Parathyroid adenoma (tissue), 2 donors: ENCODE results near the gene EHBP1L1.
A peak's percentile ranks its signal among the peaks of the same experiment; 100 is the strongest.

Source experiments
- H2AFZ ChIP-seq: fragments of 300-600 bp; sonication (generic); one replicate; pipeline ENCODE4 v1.7.0; 2017; ENCODE audit warnings: antibody characterized with exemption, mild to moderate bottlenecking
- H3K27ac ChIP-seq: fragments of 300-600 bp; sonication (generic); one replicate; pipeline ENCODE4 v1.7.0; 2017
- H3K27me3 ChIP-seq: fragments of 300-600 bp; sonication (generic); one replicate; pipeline ENCODE4 v1.7.0; 2017; ENCODE audit warnings: low read length; ENCODE audit not compliant: control insufficient read depth, insufficient read depth
- H3K36me3 ChIP-seq: fragments of 300-600 bp; sonication (generic); one replicate; pipeline ENCODE4 v1.7.0; 2017; ENCODE audit warnings: low read length; ENCODE audit not compliant: control insufficient read depth, insufficient read depth
- H3K4me1 ChIP-seq: fragments of 300-600 bp; sonication (generic); one replicate; pipeline ENCODE4 v1.7.0; 2017; ENCODE audit warnings: control low read depth
- H3K4me2 ChIP-seq: fragments of 300-600 bp; sonication (generic); one replicate; pipeline ENCODE4 v1.7.0; 2017; ENCODE audit warnings: low read length
- H3K4me3 ChIP-seq: fragments of 300-600 bp; sonication (generic); one replicate; pipeline ENCODE4 v1.7.0; 2017; ENCODE audit warnings: low read depth, low read length
- H3K79me2 ChIP-seq: fragments of 300-600 bp; sonication (generic); one replicate; pipeline ENCODE4 v1.7.0; 2017; ENCODE audit warnings: control low read depth
- H3K9ac ChIP-seq: fragments of 300-600 bp; sonication (generic); one replicate; pipeline ENCODE4 v1.7.0; 2017; ENCODE audit warnings: mild to moderate bottlenecking
- H3K9me3 ChIP-seq: fragments of 300-600 bp; sonication (generic); one replicate; pipeline ENCODE4 v1.7.0; 2017; ENCODE audit warnings: low read length; ENCODE audit not compliant: control insufficient read depth
- TF ChIP-seq, protein P1 (sequence below): fragments of 300-600 bp; sonication (generic); IDR thresholded peaks from one replicate; pipeline ENCODE4 v1.7.0; 2017; ENCODE audit warnings: antibody characterized with exemption, mild to moderate bottlenecking
- donor health status: primary hyperparathyroidism.

EHBP1L1 gene

DNA sequence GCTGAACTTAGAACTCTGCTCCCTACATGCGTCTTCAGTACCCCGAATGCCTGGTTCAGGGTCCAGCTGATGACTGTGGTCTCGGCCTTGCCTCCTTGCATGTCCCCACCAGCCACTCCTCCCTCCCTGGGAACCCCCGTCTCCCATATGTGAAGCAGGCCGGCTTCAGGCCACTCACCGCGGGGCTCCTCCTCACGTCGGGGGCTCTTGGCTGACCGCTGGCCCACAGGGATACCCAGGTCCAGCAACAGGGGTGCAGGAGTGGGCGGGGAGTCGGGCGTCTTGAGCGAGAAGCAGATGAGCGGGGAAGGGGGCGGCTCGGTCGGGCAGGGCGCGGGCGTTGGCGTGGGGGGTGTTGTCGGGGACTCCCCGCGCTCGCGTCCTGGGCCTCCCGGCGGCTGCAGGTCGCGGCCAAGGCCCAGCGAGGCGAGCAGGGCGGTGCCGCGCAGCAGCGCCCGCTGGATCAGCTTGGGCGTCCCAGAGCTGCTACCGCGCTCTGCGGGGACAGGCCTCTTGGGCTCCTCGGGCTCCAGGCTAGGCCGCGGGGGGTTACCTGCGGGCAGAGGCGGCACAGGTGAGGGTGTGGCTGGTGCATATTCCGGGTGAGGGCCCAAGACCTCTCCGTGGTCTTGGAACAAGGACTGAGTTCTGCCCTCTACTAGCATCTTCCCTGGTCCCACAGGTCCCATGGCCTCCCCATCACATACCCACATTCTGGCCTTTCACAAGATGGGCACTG is 23.5 kb downstream of the EHBP1L1 start:
- Histone ChIP-seq H2AFZ (no peak overlapping the region), H3K9me3 (no peaks in the 10 kb centered on the region), H3K4me2 (no peak overlapping the region), H3K27ac (no peak overlapping the region), H3K4me1 (no peaks in the 10 kb centered on the region), H3K27me3 (no peaks in the 10 kb centered on the region), H3K79me2 (no peaks in the 10 kb centered on the region), H3K4me3 (no peak overlapping the region), H3K9ac (no peak overlapping the region), H3K36me3 (no peaks in the 10 kb centered on the region)
- TF ChIP-seq, protein P1, sequence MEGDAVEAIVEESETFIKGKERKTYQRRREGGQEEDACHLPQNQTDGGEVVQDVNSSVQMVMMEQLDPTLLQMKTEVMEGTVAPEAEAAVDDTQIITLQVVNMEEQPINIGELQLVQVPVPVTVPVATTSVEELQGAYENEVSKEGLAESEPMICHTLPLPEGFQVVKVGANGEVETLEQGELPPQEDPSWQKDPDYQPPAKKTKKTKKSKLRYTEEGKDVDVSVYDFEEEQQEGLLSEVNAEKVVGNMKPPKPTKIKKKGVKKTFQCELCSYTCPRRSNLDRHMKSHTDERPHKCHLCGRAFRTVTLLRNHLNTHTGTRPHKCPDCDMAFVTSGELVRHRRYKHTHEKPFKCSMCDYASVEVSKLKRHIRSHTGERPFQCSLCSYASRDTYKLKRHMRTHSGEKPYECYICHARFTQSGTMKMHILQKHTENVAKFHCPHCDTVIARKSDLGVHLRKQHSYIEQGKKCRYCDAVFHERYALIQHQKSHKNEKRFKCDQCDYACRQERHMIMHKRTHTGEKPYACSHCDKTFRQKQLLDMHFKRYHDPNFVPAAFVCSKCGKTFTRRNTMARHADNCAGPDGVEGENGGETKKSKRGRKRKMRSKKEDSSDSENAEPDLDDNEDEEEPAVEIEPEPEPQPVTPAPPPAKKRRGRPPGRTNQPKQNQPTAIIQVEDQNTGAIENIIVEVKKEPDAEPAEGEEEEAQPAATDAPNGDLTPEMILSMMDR: no peak

DNA sequence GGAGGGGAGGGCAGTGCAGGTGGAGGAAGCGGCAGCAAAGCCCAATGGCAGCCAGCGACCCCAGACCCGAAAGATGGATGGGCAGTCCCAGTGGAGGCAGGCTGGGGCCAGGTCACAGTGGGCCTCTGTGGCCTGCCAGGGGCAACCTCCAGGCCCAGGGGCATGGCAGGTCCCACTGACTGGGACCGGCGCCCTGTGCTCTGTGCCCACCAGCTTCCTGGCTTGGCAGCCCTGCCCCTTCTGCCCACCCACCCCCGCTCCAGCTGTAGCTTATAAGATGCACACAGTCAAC is 24.0 kb downstream of the EHBP1L1 start:
- Histone ChIP-seq H3K4me3 (no peak overlapping the region), H3K4me2 (no peak overlapping the region), H3K27me3 (no peaks in the 10 kb centered on the region), H3K36me3 (no peaks in the 10 kb centered on the region), H3K9ac (no peak overlapping the region), H3K79me2 (no peaks in the 10 kb centered on the region), H2AFZ (no peak overlapping the region), H3K27ac (no peak overlapping the region), H3K9me3 (no peaks in the 10 kb centered on the region), H3K4me1 (no peaks in the 10 kb centered on the region)
- TF ChIP-seq, protein P1: no peak

DNA sequence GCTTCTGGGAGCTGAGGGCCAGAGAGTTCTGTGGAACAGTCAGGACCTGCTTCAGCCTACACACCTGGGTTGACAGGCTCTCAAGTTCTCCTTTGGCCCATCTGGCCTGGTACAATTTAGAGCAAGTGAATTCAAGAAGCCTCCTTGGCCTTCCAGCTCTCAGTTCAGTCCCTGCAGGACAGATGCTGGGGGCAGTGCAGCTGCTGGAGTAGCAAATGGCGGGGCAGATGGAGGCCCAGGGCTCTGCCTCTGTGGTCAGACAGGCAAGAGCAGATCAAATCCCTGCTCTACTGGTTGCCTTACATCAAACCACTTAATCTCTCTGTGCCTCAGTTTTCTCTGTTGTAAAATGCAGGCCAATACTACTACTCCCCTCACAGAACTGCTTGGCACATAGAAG is 28.4 kb downstream of the EHBP1L1 start:
- Histone ChIP-seq H3K4me2 (no peak overlapping the region), H3K27ac (no peak overlapping the region), H3K4me3 (no peak overlapping the region), H3K79me2 (no peaks in the 10 kb centered on the region), H3K4me1 (no peaks in the 10 kb centered on the region), H3K27me3 (no peaks in the 10 kb centered on the region), H3K9me3 (no peaks in the 10 kb centered on the region), H2AFZ (no peak overlapping the region), H3K36me3 (no peaks in the 10 kb centered on the region), H3K9ac (no peak overlapping the region)
- TF ChIP-seq, protein P1: no peak

DNA sequence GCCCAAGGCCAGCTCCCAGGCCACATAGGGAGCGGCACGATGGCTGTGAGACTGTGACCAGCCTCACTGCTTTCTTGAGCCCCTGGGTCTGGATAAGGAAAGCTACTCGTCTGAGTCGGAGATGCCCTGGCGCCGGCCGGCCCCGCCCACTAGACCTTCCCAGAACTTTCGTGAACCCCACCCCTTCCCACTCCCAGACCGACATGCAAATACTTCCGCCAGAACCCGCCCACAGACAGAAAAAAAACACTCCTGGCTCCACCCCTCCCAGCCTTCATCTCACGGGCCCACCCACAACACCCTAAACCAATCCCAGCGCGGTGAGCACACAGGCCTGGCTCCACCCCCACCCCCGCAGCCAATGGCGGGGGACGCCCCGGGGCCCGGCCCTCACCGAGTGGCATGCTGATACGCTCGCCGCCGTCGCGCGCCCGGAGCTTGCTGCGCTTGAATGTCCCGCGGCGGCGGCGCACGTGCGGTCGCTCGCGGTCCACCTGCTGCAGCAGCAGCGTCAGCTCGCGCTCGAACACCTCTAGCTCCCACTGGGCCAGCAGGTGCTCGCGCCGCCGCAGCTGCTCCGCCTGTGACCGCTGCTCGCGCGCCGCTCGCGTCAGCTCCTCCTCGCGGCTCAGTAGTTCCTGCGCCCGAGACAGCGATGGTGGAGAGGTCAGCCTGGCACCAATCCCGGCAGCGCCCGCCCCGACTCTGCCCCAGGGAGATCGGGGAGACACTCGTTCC is 31.2 kb downstream of the EHBP1L1 start:
- H3K27me3 ChIP-seq: no peaks in the 10 kb centered on the region
- H3K27ac ChIP-seq: peak overlapping the region; percentile 42
- H3K4me3 ChIP-seq: no peak overlapping the region
- TF ChIP-seq, protein P1: no peak
- no peaks in the 10 kb centered on the region for H3K36me3 ChIP-seq
- no peaks in the 10 kb centered on the region for H3K9me3 ChIP-seq
- H3K4me1 ChIP-seq: no peaks in the 10 kb centered on the region
- no peak overlapping the region for H3K4me2 ChIP-seq
- H3K9ac ChIP-seq: no peak overlapping the region
- no peak overlapping the region for H2AFZ ChIP-seq
- H3K79me2 ChIP-seq: no peaks in the 10 kb centered on the region
